ENCODE results near the gene ACIN1.
"Not testable (repeated sequence)": the region's sequence is repeated elsewhere in the genome, so short reads cannot be mapped to it uniquely, and the experiment has no call there.

The ACIN1 gene

DNA sequence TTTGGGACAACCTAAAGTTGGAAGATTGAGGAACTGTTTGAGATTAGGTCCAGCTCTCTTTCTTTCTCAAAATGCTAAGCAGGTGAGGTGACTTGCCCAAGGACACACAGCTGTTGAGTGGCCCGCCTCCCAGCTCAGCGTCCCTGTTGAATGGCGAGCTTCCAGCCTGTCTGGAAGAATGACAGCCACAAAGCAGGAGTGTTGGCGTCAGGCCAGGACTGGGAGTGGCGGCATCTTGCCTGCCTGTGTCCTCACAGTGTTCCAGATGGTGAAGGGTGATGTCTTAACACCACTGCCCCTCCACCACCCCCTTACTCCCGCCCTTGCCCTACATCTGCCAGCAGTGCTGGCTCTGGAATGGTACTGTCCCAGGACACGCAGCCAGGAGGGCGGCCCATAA is 28.5 kb upstream of the ACIN1 start:
- peak in 4 of 56 donors; percentile 7 to 75 (median 14) for DNase-seq

DNA sequence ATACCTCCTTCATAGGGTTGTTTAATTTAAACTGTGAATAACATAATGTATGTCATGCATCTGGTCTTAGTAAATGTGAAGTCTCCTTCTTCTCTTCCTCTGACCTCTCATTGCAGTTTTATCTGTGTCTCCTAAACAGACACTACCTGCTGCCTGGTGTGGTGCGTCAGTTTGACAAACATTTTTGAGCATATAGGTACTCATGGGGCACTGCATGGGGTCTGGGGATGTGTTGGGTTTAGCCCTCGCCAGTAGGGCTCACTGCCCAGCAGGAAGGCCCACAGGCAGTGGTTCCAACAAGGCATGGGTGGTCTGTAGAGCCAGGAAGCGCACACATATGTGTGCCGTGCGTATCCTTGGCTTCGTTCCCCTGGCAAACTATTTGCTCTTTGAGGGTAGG is 27.1 kb upstream of the ACIN1 start:
- DNase-seq: no peak

DNA sequence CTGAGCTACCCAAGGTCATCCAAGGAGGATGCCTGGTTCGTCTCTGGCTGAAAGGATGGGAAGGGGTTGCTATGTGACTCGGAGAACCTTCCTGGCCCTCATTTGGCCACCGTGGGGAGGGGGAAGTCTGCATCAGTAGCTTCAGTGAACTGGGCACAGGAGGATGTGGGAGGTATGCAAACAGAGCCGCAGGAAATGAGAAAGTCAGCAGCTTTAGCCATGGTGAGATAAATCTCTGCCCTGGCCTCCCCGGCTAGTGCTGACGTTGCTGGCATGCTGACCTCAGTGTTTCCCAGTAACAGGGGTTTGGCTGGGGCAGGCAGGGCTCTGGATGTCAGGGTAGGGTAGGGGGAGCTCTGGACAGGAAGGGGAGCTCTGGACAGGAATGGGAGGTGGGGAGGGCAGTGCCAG is 26.4 kb upstream of the ACIN1 start:
- DNase-seq: peak in 1 of 56 donors; percentile 11

DNA sequence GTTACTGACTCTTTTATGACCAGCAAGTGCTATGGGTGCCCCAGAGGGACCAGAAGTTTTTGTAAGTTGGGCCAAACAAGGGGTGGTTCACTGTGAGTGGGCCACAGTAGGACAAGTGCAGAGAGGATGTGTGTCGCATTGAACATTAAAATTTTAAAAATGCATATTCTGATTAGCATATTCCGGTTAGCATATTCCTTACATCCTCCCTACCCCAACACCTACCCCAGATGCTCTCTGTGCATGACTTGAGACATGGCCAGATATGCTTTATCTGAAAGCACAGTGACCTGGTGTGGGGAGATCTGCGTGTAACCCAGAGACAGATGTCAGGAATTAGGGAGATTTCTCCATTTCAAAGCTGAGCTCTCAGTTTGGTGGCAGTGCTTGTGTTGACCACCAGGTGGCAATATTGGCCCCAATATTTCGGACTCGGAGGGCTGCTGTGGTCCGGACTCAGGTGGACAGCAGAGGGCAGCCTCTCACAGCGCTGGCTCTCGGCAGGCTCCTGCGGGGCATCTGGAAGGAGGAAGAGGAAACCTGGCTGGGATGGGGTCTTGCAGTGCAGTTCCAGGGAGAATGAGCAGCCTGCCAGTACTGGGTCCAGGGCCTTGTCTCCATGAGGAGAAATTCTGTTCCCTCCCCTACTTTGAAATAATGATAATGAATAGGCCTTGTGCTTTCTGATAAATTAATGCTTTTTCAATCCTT is 25.8 kb upstream of the ACIN1 start:
- DNase-seq: peak in 55 of 56 donors; percentile 18 to 93 (median 76)

DNA sequence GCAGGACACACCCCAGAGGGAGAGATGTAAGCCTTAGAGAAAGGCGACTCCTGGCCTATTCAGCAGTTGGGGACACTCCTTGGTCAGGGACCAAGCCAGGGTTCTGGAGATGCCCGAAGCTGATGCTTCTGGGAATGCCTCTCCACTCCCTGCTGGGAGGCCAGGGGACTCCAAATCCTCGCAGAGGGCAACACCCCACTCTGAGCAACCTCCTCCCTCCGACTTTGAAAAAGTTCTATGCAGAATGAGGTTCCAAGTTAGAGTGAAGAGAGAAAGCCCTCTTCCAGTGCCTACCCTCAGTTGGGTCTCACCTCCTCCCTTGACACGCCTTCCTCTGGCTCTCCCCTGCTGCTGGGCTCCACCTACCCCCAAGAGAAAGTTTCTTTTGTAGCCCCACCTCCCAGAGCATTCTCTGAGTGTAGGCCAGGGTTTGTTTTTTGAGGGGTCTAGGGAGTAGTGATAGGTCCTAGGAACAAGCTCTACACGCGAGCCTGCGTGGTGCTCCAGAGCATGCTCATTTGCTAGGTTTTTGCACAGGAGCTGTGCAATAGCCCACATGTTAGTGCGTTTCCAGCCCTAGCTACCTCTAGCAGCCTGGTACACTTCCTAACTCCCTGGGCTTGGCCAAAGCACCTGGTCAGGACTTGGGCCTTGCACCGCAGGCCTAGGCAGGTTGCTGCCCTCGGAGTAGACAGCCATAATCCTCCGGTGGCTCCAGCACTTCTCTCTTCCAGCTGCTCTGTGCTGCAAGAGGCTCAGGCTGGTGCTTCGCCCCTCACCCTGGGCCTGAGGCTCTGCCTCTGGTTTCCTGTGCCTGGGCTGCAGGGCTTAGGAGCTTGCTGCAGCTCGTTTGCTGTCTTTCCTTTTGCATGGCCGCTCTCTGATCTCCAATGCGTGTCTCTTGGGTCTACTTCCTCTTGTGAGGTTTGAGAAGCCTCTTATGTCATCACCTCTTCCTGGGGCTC is 24.7 kb upstream of the ACIN1 start:
- DNase-seq: peak in 1 of 56 donors; percentile 11

DNA sequence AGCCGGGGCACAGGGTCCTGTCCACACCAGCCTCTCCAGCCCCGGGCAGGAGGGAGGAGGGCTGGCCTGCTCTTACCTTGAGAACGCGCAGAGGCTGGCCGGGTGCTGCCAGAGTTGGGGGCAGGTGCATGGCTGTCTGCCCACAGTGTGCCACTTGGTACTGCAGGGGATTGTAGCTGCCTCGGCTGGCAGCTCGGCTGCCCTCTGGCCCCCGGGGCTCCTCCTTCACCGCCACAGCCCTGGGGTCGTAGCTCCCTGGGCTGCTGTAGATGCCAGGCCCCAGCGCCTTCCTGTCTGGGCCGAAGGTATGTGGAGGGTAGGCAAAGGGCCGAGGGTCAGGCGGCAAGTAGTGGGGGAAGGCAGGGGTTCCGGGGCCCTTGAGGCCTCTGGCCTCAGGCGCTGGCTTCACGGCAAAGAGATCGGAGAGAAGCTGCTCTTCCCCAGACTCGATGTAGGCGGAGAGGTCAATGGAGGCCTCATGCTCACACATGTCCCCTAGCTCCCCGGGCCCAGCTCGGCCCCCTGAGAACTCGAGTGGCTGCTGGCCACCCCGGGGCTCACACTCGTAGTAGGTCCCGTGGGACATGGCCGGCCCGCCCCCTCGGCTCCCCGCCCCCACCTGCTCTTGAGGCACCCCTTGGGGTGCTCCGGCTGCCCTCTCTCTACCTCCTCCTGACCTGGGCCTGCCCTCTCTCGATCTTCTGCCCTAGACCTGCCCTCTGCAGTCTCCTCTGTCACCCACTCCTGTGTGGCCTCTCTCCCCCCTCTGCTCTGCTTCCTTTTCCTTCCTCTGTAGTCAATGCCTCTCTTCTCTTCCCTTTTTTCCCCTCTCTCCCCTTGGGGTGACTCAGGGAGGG is 23.8 kb upstream of the ACIN1 start, which contains the start of gene CEBPE:
Gene CEBPE (minus strand): TSS at position 750 of the 857 bp plus-strand sequence. CDS start 164 bp downstream, at position 586.
- no peak for DNase-seq

DNA sequence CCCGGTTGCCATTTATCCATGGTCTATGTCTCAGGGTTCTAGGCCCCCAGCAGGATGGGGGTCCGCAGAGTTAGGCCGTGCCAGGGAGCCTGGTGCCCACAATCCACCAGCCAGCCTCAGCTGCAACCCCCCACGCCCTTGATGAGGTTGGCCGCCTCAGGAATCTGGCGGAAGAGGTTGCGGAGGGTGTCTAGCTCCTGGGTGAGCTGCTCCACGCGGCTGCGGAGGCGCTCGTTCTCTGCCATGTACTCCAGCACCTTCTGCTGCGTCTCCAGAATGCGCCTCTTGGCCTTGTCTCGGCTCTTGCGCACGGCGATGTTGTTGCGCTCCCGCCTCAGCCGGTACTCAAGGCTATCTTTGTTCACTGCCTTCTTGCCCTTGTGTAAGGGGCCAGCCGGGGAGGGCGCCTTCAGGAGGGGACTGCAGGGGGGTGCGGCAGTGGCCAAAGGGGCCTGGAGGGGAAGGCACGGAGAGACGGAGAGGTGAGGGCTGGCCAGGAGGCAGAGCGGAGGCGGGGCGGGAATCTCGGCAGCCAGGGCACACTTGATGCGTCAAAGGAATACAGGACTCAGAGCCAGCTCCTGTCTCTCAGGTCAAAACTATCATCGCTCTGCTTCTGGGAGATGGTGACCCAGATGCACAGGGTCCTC is 22.6 kb upstream of the ACIN1 start:
- no peak for DNase-seq

DNA sequence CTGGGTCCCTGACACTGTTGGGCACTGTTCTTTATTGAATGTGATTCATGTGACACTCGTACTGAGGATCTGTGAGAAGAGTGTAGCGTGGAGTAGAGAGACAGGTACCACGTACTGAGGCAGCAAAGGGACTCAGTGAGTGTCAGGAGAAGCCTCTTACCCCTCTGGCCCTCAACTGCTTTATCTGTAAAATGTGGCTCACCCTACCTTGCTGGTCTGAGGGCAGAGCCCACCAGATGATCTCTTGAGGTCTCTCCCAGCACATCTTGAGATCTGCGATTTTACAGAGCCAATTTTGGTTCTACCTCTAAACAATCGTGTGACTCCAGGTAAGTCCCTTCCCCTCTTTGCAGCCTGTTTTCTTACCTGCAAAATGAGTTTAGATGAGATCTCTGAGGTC is 21.0 kb upstream of the ACIN1 start:
- DNase-seq: no peak

DNA sequence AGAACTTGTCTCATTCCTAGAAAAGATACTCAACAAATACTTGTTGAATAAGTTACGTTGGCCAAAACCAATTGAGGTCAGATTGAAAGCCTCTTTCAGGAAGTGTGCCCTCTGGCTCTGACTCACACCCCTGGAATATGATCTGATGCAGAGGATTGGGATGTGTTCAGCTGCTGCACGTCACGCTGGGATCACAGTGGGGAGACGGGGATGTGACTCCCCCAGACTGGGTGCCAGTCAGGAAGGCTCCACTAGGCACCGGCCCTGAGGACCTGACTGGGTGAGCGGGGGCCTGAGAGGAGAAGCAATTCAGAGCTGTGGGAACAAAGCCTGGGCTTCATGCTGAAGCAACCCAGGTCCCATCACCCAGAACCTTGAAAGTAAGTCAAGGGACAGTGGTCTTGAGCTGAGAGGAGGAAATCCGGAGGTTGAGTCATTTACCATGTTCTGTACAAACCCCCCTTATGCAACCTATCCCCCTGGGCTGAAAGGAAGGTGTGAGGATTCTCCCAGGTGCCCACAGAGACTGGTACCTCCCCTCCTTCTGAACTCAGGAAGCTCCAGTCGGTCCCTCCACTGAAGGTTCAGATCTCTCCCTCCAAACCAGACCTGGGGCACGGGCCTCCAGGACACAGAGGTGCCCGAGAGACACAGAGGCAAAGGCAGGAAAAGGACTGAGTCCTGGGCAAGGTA is 20.2 kb upstream of the ACIN1 start:
- DNase-seq: no peak

DNA sequence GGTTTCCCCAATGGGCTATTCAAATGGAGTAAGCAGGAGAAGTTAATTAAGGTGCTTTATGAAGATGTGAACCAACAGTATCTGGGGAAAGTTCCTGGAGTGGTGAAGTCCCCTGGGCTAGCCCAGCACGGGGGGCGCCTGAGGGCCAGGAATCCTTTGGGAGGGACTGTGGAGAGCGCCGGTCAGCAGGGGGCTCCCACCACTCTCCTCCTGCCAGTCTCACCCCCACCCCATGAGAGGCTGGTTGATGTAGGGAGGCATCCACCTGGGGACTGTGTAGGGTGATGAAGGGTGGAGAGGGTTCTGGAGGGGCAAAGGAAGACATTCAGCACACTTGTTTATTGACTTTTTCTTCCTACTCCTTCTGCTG is 19.7 kb upstream of the ACIN1 start:
- no peak for DNase-seq

DNA sequence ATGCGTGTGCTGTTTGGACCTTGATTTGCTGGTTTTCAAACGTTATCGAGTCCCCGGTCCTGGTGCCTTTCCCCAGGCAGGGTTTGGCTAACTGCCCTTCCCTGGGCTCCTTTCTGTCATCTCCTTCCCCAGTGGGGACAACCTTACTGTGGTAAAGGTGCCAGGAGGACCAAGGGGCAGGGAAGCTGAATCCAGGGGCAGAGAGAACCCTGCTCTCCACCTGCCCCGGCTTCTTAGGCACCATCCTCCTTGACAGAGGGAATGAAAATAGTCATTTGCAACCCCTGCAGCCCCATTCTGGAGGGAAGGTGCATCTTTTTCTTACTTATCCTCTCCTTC is 19.2 kb upstream of the ACIN1 start:
- no peak for DNase-seq

DNA sequence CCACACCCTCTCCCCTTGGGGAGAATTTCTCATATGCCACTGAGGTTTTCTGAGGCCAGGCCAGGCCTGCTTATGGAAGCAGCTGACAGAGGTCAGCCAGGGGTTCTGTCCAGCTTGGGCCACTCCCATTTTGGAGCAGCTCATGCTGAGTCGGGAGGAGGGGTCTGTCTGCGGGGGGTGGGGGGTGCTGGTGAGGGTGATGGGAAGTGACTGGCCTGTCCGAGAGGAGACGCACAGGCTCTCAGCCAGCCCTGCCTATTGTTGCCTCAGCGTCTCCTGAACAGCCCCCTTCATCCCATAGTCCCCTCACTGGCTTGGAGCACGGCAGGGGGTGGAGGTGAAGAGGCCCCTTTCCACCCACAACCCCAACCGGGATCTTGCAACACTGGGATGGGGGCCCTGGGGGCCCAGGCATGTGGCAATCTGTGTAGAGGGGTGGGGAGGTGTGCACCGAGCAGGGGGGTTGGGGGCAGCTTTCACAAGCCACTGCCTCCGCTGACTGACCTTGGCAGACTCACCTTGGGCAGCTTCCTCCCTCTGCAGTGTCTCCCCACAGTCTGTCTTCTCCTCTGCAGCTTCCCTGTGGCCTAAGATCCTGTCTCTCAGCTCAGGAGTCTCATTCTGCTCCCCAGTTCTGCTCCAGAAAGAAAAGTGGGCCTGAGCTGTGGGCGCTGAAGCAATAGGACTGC is 18.6 kb upstream of the ACIN1 start:
- DNase-seq: no peak

DNA sequence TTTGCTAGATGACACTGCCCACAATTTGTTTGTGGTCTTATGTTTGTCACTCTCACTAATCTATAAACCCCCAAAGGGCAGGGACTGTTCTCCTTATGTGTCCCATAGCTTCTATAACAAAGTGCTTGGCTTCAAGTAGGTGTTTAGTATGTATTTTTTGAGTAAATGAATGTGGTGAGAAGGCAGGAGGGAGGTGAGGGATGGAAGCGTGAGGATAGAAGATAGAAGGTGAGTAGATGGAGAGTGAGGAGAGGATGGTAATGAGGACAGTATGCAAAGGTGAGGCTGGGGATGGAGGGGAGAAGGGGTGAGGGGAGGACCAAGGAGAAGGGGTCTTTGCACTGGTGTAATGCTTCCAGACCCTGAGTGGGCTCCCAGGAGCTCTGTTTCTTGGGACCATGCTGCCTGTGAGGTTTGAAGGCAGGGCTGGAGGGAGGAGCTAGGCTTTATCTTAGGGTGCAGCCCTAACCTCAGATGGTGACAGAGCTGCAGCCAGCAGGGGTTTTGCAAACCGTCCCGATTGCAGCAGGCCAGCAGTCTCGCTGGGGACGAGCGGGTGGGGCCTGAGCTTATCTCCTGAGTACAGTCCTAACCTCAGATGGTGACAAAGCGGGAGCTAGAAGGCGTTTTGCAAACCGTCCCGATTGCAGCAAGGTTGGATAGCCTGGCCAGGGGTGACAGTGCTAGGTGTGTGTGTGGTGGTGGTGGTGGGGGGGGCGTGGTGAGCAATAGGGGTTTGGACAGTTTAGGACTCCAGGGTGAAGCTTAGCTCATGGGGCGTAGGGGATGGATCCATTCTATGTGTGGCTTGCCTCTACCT is 17.6 kb upstream of the ACIN1 start:
- no peak for DNase-seq

DNA sequence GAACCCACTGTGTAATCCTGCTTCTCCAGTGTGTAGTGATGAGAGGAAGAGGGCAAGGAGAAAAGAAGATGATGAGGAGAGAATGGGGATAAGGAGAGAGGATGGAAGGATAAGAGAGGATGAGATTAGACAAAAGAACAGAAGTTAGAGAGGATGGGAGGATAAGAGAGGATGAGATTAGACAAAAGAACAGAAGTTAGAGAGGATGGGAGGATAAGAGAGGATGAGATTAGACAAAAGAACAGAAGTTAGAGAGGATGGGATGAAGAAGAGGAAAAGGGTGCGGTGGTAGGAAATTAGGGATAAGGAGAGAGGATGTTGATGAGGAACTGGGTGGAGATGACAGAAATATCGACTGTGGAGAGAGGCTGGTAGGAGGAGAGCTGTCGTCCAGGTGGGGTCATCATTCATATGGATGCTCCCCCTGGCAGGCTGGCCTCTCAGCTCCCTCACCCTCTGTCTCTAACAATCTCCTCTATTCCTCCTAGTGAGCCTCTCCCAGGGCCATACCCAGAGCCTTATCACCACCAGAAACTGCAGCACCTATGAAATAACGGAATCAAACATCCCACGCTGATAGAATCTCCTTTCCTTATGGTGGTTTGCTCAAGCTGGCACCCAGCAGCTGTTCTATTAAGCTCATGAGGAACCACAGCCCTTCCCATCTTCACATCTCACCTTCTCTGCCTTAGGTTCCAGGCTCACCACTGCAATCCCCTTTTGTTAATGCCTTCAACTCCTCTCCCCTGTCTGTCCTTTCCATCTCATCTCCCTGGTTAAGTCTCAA is 15.8 kb upstream of the ACIN1 start:
- no peak for DNase-seq

DNA sequence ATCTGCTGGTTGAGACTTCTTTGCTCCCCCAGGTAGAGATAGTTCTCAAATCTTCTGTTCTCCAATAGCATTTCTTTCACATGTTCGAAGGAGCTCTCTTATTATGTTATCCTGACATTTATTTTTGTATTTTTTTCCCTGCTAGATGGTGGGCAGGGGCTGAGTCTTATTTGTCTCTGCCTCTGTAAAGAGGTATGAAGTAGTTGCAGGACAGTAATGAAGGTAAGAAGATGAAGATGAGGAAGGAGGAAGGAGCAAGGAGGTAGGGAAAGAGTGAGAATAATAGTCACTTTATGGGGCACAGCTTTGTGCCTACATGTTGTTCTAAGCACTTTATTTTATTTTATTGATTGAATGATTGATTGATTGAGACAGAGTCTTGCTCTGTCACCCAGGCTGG is 14.8 kb upstream of the ACIN1 start:
- no peak for DNase-seq

DNA sequence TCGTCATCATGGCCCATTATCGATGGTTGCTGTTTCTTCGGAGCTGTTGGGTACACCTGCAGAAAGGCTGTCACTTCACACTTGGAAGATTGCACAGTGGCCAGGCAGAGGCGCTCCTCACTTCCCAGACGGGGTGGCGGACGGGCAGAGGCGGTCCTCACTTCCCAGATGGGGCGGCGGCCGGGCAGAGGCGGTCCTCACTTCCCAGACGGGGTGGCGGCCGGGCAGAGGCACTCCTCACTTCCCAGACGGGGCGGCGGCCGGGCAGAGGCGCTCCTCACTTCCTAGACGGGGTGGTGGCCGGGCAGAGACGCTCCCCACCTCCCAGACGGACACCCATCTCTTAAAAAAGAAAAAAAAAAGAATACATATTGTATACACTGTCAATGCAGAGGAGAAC is 13.2 kb upstream of the ACIN1 start:
- DNase-seq: not testable (repeated sequence)

DNA sequence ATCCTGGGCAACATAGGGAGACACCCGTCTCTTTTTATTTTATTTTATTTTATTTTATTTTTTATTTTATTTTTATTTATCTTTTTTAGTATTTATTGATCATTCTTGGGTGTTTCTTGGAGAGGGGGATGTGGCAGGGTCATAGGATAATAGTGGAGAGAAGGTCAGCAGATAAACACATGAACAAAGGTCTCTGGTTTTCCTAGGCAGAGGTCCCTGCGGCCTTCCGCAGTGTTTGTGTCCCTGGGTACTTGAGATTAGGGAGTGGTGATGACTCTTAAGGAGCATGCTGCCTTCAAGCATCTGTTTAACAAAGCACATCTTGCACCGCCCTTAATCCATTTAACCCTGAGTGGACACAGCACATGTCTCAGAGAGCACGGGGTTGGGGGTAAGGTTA is 12.7 kb upstream of the ACIN1 start:
- DNase-seq: not testable (repeated sequence)

DNA sequence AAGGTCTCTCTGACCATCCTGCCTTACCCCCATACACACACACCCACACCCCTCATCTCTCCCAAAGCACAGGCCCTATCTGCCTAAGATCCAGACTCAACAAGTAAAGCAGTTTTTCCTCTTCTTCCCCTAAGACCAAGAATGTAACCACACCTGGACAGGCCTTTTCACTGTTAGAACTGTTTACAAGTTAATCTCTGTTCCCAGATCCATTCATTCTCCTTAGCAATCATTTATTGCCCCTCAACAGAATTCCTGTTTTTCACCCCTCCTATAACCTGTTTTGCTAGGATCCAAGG is 11.8 kb upstream of the ACIN1 start:
- no peak for DNase-seq
